Osteoblast (primary cell): ENCODE measurements around the gene DTNBP1. TPM values are rescaled to one million over a fixed set of nuclear protein-coding genes. Genes with fewer than 3 reads are reported as not detected.
A peak's percentile ranks its signal among the peaks of the same experiment; 100 is the strongest.

Source experiments
- DNase-seq: peaks from one replicate; pipeline ENCODE4 v3.0.0; 2011; ENCODE audit warnings: low spot score, mixed read lengths; ENCODE audit not compliant: insufficient read length; ENCODE audit errors: missing footprints
- H2AFZ ChIP-seq: 2 replicates; pipeline ENCODE4 v1.6.0; 2011; ENCODE audit warnings: mild to moderate bottlenecking, low read length
- H3K27ac ChIP-seq: 2 replicates; pipeline ENCODE4 v1.5.1; 2011; ENCODE audit warnings: mild to moderate bottlenecking, low read depth, low read length, moderate library complexity
- H3K27me3 ChIP-seq: 2 replicates; pipeline ENCODE4 v1.6.0; 2012; ENCODE audit warnings: mild to moderate bottlenecking, control low read depth, inconsistent platforms, low read length, moderate library complexity; ENCODE audit not compliant: insufficient read depth
- H3K36me3 ChIP-seq: 2 replicates; pipeline ENCODE4 v1.5.1; 2011; ENCODE audit warnings: mild to moderate bottlenecking, low read length, control low read depth, moderate library complexity; ENCODE audit not compliant: insufficient read depth
- H3K4me1 ChIP-seq: 2 replicates; pipeline ENCODE4 v1.5.1; 2011; ENCODE audit warnings: mild to moderate bottlenecking, low read length, control low read depth, moderate library complexity; ENCODE audit not compliant: insufficient read depth
- H3K4me2 ChIP-seq: 2 replicates; pipeline ENCODE4 v1.6.0; 2011; ENCODE audit warnings: mild to moderate bottlenecking, low read length; ENCODE audit not compliant: insufficient read depth
- H3K4me3 ChIP-seq: fragments of 200-600 bp; sonication (generic); 3 replicates; pipeline ENCODE4 v1.5.1; 2012; ENCODE audit warnings: mild to moderate bottlenecking, low read length, inconsistent platforms; ENCODE audit not compliant: insufficient read depth
- H3K79me2 ChIP-seq: 2 replicates; pipeline ENCODE4 v1.6.0; 2012; ENCODE audit warnings: mild to moderate bottlenecking, low read length, control low read depth, inconsistent platforms; ENCODE audit not compliant: insufficient read depth
- H3K9me3 ChIP-seq: 2 replicates; pipeline ENCODE4 v1.5.1; 2011; ENCODE audit warnings: low read depth, low read length, control low read depth
- H4K20me1 ChIP-seq: 2 replicates; pipeline ENCODE4 v1.6.0; 2012; ENCODE audit warnings: mild to moderate bottlenecking, low read length, control low read depth; ENCODE audit not compliant: insufficient read depth
- CTCF ChIP-seq: IDR thresholded peaks from 2 replicates; pipeline ENCODE4 v1.5.1; 2011; ENCODE audit warnings: mild to moderate bottlenecking, low read depth, low read length, moderate library complexity; ENCODE audit errors: extremely low read depth
- total RNA-seq: library from RNA; depleted of rRNA; stranded (reverse); fragments of >200 nt; gene quantifications from 2 replicates; pipeline ENCODE4 v1.2.3, GENCODE V29; 2012

The DTNBP1 gene
- total RNA-seq, 1 donor: 5.8 TPM

- DNase-seq: peak; percentile 30
- TF ChIP-seq CTCF: no peak
- Histone ChIP-seq H3K36me3 (peaks cover 11% of the 10 kb centered on the region), H3K9me3 (no peaks in the 10 kb centered on the region), H2AFZ (no peak overlapping the region), H3K4me2 (no peak overlapping the region), H3K27ac (no peak overlapping the region), H3K4me3 (no peak overlapping the region), H3K79me2 (no peaks in the 10 kb centered on the region), H4K20me1 (peaks cover 32% of the 10 kb centered on the region), H3K27me3 (no peaks in the 10 kb centered on the region), H3K4me1 (peaks cover 18% of the 10 kb centered on the region)
Measured at GRCh38 chr6:15500078-15500740, 162.6 kb downstream of the DTNBP1 start.

GRCh38 chr6:15499591-15499990 is 163.2 kb downstream of the DTNBP1 start:
- Histone ChIP-seq H3K4me3 (no peak overlapping the region), H3K27ac (no peak overlapping the region), H3K79me2 (no peaks in the 10 kb centered on the region), H4K20me1 (peaks cover 33% of the 10 kb centered on the region), H3K36me3 (peaks cover 11% of the 10 kb centered on the region), H3K9me3 (no peaks in the 10 kb centered on the region), H3K4me1 (peaks cover 15% of the 10 kb centered on the region), H3K4me2 (no peak overlapping the region), H3K27me3 (no peaks in the 10 kb centered on the region), H2AFZ (no peak overlapping the region)
- TF ChIP-seq CTCF: no peak
- DNase-seq: peak; percentile 10

GRCh38 chr6:15499125-15499524 is 163.7 kb downstream of the DTNBP1 start:
- Histone ChIP-seq H3K27ac (no peak overlapping the region), H4K20me1 (peaks cover 30% of the 10 kb centered on the region), H3K36me3 (peaks cover 11% of the 10 kb centered on the region), H3K4me2 (no peak overlapping the region), H3K9me3 (no peaks in the 10 kb centered on the region), H3K27me3 (no peaks in the 10 kb centered on the region), H3K4me1 (peaks cover 10% of the 10 kb centered on the region), H3K79me2 (no peaks in the 10 kb centered on the region), H3K4me3 (no peak overlapping the region), H2AFZ (no peak overlapping the region)
- no peak for TF ChIP-seq CTCF
- peak; percentile 19 for DNase-seq

- no peak overlapping the region for H3K4me3 ChIP-seq
- H3K4me1 ChIP-seq: peaks cover 10% of the 10 kb centered on the region
- no peak for TF ChIP-seq CTCF
- H3K27ac ChIP-seq: no peak overlapping the region
- H3K36me3 ChIP-seq: peaks cover 11% of the 10 kb centered on the region
- no peaks in the 10 kb centered on the region for H3K79me2 ChIP-seq
- H3K9me3 ChIP-seq: no peaks in the 10 kb centered on the region
- no peak for DNase-seq
- peaks cover 25% of the 10 kb centered on the region for H4K20me1 ChIP-seq
- H3K4me2 ChIP-seq: no peak overlapping the region
- no peaks in the 10 kb centered on the region for H3K27me3 ChIP-seq
- no peak overlapping the region for H2AFZ ChIP-seq
Measured at GRCh38 chr6:15498640-15499039, 164.2 kb downstream of the DTNBP1 start.
